ENCODE measurements around the gene TPCN2.

- TF ChIP-seq, protein P1, sequence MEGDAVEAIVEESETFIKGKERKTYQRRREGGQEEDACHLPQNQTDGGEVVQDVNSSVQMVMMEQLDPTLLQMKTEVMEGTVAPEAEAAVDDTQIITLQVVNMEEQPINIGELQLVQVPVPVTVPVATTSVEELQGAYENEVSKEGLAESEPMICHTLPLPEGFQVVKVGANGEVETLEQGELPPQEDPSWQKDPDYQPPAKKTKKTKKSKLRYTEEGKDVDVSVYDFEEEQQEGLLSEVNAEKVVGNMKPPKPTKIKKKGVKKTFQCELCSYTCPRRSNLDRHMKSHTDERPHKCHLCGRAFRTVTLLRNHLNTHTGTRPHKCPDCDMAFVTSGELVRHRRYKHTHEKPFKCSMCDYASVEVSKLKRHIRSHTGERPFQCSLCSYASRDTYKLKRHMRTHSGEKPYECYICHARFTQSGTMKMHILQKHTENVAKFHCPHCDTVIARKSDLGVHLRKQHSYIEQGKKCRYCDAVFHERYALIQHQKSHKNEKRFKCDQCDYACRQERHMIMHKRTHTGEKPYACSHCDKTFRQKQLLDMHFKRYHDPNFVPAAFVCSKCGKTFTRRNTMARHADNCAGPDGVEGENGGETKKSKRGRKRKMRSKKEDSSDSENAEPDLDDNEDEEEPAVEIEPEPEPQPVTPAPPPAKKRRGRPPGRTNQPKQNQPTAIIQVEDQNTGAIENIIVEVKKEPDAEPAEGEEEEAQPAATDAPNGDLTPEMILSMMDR (IDR thresholded peaks at IDR 0.05; ENCODE audit: borderline replicate concordance, extremely low read depth, low read length, poor library complexity, severe bottlenecking), result no peak
- no peak for TF ChIP-seq EZH2 (IDR thresholded peaks at IDR 0.05; ENCODE audit: borderline replicate concordance, low read depth, low read length, severe bottlenecking)
Measured at GRCh38 chr11:69071086-69071800, 22.5 kb downstream of the TPCN2 start.

All from DND-41 (cell line).